C4-2B (cell line): ENCODE data around the gene MT1F.

ENCODE experiments used
- CTCF ChIP-seq: fragments of 450-650 bp; conservative IDR thresholded peaks from 2 replicates; pipeline ENCODE4 v1.5.1; 2017; ENCODE audit warnings: mild to moderate bottlenecking
- ZFX ChIP-seq: fragments of 450-650 bp; IDR thresholded peaks from 2 replicates; pipeline ENCODE4 v1.6.1; 2017

- TF ChIP-seq CTCF: no peak
- TF ChIP-seq ZFX: no peak
Observed at GRCh38 chr16:56682703-56683397, 25.1 kb downstream of the MT1F start.
